Measurements from ENCODE around the gene AQP6.

Gene AQP6

DNA sequence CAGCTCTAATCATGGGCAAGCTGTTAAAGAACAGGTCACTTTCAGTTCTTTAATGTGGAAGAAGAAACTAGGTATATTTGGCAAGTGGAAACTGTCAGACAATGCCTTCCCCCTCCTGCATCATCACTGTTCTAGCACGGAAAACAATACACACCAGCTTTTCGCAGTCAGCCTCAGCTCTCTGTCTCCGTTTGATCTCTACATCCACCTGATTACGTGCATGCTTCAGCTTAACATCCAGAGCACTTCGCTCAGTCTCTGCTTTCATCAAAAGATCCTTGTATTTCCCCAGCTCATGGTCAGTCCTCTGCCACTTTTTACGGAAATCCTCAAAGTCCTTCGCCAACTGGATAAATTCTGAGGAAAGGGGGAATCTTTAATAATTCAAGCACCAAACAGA is 33.5 kb downstream of the AQP6 start:
- DNase-seq: no peak

DNA sequence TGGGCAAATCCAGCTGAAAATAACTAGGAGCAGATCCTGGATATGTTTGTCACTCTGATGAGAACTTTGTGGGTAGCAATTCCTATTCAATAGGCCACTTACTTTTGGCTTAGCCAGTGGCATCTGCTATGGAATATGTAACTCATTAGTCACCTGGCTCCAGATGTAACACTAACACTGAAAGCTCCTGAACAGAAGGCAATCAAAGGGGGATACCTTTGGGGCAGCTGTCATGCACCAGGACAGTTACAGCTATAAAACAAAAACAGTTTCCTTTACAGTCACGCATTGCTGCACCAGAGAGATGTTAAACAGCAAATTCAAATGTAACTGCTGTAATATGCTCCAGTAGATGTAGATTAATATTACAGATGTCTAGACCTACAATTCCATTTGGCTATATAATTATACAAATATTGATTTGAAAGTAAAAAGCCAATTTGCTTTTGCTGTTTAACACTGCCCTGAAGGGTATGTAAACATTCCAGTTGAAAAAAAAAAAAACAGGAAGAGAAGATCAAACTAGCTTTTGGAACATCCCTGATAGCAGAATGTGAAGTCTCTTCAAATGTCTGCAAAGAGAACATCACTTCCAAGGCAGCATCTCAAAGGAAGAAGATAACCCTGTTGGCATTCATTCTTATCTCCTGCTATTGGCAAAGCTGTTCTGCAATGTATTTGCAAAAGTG is 34.2 kb downstream of the AQP6 start:
- DNase-seq: no peak

DNA sequence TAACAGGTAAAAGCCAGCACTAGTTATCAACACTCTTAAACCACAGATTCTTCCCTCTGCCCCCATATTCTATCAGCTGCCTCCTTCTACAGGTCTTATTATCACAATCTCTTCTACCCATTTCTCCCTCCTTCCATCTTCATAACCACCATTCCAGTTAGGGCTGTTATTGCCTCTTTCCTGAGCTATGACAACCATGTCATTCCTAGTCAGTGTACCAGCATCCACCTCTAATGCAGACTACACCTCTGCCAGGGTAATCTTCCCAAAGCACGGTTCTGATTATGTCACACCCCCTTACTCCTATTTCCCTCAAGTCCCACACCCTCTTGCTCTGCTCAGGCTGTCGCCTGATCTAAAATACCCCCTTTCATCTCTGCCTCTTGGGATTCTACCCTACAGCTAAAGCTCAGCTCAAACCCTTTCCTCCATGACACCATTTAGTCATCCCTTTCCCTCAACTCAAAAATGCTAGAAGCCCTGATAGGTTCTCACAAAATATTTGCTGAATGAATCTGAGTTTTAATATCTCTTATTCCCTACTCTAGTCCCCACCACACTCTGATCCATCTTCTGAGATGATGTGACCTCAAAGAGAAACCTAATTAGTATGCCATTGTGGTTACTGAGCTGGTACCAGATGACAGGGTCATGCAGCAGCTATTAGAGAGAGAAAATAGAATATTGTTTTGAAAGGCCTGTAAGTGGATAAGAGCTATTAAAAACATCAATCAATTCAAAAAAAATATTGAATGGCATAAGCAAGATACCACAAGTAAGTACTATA is 40.8 kb downstream of the AQP6 start:
- DNase-seq: no peak

DNA sequence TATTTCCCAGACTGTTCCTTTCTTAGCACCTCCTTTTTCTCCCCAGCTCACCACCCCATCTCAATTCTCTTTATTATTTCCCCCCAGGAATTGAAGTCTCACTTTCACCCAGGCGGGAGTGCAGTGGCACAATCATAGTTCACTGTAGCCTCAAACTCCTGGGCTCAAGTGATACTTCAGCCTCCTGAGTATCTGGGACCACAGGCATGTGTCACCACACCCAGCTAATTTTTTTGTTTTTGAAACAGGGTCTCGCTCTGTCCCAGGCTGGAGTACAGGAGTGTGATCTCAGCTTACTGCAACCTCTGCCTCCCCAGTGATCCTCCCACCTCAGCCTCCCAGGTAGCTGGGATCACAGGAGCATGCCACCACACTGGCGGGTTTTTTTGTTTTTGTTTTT is 41.6 kb downstream of the AQP6 start:
- DNase-seq: no peak

DNA sequence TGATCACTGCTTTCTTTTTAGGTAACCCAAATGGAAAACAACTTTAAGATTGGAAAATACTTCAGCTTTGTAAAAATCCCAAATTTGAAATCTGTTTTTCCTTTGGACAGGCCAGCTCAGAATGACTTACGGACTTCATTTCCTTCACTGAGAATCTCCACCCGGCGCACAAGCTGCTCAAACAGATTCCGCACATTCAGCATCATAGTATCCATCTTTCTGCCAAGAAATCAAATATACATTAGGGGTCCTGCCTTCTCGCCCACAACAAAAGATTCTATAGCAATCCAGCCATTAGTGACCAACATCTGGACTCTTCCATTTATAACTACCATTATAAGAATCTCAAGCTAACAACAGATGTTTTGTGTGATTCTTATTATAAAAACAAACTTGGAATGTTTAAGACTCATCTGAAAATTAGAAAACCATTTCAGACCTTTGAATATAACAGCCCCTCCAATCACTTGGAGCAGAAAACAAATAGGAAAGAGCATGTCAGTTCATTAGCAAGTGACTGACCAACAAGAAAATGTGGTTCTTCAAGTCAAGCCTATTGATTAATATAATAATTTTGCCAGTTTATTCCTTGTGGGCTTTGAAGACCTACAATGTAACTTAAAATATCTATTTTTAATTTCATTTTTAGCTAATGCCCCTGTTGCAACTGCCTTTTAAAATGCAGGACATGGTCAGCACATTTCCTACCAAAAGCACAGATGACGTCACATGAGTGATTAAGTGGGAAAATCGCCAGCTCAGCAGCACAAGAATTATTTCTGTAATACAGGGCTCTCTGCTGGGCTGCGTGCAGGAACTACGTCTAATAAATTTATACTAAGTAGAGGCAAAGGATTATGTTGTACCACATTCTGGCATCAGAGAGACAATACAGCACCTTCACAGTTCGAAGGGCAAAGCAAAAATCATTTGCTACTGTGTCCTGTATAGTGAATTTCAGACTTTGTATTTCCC is 44.0 kb downstream of the AQP6 start:
- DNase-seq: no peak

DNA sequence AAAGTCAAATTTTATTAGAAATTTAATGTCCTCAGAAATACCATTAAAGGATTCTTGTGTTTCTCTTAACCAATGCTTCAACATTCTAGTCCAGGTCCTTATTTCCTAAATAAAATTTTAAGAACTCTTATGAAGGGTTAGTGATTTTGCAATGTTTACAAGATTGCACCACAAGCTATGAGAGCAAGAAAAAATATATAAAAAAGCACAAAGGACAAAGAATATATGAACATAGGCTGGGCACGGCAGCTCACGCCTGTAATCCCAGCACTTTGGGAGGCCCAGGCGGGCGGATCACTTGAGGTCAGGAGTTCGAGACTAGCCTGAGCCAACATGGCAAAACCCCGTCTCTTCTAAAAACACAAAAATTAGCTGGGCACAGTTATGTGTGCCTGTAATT is 44.9 kb downstream of the AQP6 start:
- no peak for DNase-seq

DNA sequence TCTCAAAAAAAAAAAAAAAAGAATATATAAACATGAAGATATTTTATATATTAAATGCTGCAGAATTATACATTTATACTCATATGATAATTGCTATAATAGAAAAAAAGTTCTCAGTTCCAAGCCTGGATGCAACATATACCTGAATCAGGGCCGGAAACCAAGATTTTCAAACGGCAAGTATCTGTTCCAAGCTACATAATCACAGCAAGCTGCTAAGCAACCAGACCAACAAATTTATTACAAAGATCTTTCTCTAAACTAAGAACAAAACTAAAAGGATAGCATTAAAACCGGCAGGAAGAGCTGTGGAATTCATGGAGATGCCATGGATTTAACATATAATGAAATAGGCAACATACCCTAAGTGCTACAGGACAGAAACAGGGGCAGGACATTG is 45.4 kb downstream of the AQP6 start:
- no peak for DNase-seq

DNA sequence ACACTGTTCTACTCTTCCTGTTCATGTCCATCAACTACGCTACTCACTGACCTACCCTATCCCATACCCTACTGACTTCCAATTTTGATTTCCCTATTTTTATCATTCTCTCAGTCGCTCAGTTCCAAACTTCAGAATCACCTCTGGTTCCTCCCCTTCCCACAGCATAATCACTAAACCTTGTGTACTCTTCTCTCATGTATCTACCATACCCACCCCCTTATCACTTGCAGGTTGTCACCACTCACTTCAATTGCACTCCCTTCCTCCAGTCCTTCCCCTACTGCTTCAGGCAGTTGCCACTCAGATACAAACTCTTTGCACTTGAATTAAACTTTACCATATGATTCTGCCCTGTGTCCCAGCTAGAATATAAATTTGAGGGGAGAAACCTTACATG is 46.2 kb downstream of the AQP6 start:
- DNase-seq: no peak

DNA sequence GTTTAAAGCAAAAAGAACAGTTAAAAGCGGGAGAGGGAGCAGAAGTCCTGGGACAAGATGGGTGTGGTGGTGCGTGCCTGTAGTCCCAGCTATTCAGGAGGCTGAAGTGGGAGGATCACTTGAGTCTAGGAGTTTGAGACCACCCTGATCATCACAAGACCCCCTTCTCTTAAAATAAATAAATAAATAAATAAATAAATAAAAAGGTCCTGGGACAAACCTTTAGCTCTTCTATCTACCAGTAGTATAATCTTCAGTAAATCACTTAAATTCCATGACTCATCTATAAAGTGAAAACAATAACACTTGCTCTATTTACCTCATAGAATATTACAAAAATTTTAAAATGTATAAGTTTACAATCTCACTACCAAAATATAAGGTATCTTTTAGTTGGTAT is 46.8 kb downstream of the AQP6 start:
- DNase-seq: no peak

DNA sequence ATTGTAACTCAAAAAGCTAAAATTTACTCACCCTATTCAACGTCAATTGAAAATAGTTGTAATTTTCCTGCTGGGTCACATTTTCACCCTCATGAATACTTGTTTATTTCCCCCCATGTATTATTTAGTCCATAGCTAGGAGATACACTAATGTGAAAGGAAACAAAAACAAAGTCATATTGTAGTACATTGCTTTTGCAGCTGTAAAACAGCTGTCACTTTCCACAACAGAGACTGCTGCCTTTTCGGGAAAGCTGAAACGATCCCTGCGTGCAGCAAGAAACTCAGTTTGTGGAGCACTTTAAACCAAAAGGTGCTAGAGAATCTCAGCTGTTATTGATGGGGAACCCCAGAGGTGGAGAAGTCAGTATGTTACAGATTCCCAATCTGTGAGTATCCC is 48.3 kb downstream of the AQP6 start:
- DNase-seq: no peak

DNA sequence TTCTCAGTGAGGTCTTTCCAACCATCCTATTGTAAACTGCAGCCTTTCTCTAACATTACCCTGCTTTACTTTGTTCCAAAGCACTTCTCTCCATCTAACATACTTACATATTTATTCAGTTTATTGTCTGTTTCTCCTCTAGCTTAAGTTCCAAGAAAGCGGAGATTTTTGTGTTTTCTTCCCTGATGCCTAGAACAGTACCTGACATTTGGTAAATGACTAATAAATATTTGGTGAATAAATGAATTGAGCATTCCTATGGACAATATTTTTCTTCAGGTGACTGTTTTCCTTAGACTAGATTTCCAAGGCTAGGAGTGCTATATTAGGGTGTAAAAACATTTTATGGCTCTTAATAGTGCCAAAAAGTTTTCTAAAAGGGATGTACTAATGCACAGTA is 50.2 kb downstream of the AQP6 start:
- no peak for DNase-seq

DNA sequence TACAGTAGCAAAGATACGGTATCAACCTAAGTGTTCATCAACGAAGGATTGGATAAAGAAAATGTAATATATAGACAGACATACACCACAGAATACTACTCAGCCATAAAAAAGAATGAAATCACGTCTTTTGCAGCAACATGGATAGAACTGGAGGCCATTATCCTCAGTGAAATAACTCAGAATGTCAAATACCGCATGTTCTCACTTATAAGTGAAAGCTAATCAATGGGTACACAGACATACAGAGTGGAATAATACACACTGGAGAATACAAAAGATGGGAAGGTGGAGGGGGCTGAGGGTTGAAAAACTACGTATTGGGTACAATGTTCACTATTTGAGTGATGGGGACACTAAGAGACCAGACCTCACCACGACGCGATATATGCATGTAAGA is 51.5 kb downstream of the AQP6 start:
- DNase-seq: no peak

DNA sequence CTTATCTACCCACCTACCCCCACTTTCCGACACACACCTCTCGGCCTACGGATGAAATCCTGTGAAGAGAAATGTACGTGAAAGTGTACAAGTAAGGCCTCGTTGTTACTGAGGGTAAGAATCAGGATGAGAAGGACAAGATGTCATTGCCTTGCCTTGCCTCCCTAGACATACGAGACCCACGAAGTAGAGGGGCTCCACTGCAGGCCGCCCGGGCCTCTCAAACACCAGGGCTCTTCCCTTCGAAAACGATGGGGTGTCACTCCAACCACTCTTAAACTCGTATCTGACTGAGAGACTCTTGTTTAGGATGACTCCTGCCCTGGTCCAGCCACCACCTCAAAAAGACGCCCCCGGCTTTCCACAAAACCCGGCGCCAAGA is 52.0 kb downstream of the AQP6 start:
- DNase-seq: no peak

DNA sequence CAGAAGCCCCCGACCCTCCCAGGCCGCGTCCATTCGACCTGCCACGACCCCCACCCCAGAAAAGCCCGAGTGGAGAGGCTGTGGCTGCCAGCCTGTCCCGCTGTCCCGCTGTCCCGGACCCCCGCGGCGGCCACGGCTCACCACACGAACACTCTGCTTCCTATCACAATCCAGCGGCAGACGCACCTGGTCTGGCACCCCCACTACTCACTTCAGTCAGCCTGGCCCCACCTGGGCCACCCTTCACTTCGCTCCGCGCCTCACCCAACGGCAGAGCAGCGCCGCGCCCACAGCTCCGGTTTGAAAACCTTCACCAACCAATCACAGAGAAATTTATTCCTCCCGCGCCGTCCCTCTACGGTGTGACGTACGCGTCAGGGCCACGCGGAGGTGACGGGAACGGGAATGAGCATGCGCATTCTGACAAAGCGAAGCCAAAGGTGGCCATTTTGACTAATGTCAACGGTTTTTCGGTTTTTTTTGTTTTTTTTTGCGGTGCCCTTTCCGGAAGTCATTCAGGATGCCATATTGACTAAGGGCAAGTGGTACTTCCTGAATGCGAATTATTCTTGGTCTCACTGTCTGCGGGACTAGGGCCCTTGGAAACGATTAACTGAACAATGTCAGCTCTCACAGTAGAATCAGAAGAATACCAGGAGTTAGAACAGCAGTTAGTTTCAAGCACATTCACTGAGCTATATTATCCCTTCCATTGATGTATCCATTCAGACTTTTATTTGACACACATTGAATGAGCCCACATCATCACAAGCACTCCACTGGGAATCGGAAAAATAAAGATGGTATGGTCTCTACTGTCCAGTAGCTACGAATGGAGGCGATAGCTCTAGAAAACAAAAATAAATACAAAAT is 52.7 kb downstream of the AQP6 start, which contains the start of gene RACGAP1:
Gene RACGAP1 (minus strand): TSS at position 308 of the 873 bp plus-strand sequence. CDS start 8,779 bp downstream, outside the sequence.
- peak; percentile 97 to 98 for DNase-seq

DNA sequence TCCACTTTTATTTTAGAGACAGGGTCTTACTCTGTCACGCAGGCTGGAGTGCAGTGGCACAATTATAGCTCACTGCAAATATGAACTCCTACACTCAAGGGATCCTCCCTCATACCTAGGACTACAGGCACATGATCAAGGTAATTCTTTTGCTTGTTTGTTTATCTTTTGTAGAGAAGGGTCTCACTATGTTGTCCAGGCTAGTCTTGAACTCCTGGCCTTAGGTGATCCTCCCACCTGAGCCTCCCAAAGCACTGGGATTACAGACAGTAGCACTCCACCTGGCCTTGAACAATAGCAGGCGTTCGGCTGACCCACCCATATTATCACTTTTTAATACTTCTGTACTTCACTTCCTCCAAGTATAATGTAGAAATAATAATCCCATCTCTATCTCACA is 53.9 kb downstream of the AQP6 start:
- no peak for DNase-seq

Data from SHP77 (cell line).